ENCODE measurements around the gene HSF4.

GRCh38 chr16:67166110-67166547 lies 1.6 kb downstream of the HSF4 start:
- no peak for TF ChIP-seq MAX (CRISPR knock-in tag; IDR thresholded peaks at IDR 0.05)
- no peak for TF ChIP-seq ETV6 (CRISPR knock-in tag; IDR thresholded peaks at IDR 0.05)
- no peak for TF ChIP-seq CTCF (IDR thresholded peaks at IDR 0.05)
- no peak for TF ChIP-seq FOXJ3 (CRISPR knock-in tag; IDR thresholded peaks at IDR 0.05; ENCODE audit: borderline replicate concordance)
- no peak for TF ChIP-seq ZNF671 (CRISPR knock-in tag; IDR thresholded peaks at IDR 0.05)
- no peak for TF ChIP-seq NFYB (CRISPR knock-in tag; conservative IDR thresholded peaks at IDR 0.05; ENCODE audit: low read depth)
- no peak for TF ChIP-seq KAT7 (CRISPR knock-in tag; IDR thresholded peaks at IDR 0.05; ENCODE audit: borderline replicate concordance)
- no peak for TF ChIP-seq ZNF317 (CRISPR knock-in tag; IDR thresholded peaks at IDR 0.05; ENCODE audit: borderline replicate concordance, low read depth)
- no peak for TF ChIP-seq IRF1 (CRISPR knock-in tag; IDR thresholded peaks at IDR 0.05)
- TF ChIP-seq CREB1 (CRISPR knock-in tag; IDR thresholded peaks at IDR 0.05): no peak
- no peak for TF ChIP-seq JUN (CRISPR knock-in tag; IDR thresholded peaks at IDR 0.05)
- no peak for TF ChIP-seq HMGA2 (CRISPR knock-in tag; IDR thresholded peaks at IDR 0.05)
- TF ChIP-seq, protein P1, sequence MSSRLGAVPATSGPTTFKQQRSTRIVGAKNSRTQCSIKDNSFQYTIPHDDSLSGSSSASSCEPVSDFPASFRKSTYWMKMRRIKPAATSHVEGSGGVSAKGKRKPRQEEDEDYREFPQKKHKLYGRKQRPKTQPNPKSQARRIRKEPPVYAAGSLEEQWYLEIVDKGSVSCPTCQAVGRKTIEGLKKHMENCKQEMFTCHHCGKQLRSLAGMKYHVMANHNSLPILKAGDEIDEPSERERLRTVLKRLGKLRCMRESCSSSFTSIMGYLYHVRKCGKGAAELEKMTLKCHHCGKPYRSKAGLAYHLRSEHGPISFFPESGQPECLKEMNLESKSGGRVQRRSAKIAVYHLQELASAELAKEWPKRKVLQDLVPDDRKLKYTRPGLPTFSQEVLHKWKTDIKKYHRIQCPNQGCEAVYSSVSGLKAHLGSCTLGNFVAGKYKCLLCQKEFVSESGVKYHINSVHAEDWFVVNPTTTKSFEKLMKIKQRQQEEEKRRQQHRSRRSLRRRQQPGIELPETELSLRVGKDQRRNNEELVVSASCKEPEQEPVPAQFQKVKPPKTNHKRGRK (CRISPR knock-in tag; IDR thresholded peaks at IDR 0.05; ENCODE audit: borderline replicate concordance): no peak
